Measurements from ENCODE around the gene RNASE12. TPM values are rescaled to one million over a fixed set of nuclear protein-coding genes. Genes with fewer than 3 reads are reported as not detected.
A peak's percentile ranks its signal among the peaks of the same experiment; 100 is the strongest.
"Not testable (repeated sequence)": the region's sequence is repeated elsewhere in the genome, so short reads cannot be mapped to it uniquely, and the experiment has no call there.

Gene RNASE12
- total and polyA plus RNA-seq, 8 donors = not detected

- 26 to 50% (median 42%) methylated on average over 2 of the region's 2 CpGs for WGBS, 5 donors
- H3K4me3 ChIP-seq = no peak overlapping the region
- H3K27ac ChIP-seq = no peak overlapping the region
- TF ChIP-seq CTCF (IDR thresholded peaks at IDR 0.05) = no peak
- TF ChIP-seq POLR2AphosphoS5 (IDR thresholded peaks at IDR 0.05) = peak in 1 of 3 donors; percentile 7
- H3K36me3 ChIP-seq = no peaks in the 10 kb centered on the region
- intact Hi-C loops (cut with DNase I; ENCODE audit: low total_unique reads) = no loop called here
- H3K27me3 ChIP-seq = peaks cover 0 to 6% (median 4%) of the 10 kb centered on the region in 3 donors
- peaks cover 0 to 53% (median 36%) of the 10 kb centered on the region in 4 donors for H3K4me1 ChIP-seq
- DNase-seq = no peak
- H3K9me3 ChIP-seq = no peaks in the 10 kb centered on the region
These were observed 29.8 kb upstream of the RNASE12 start for GRCh38 chr14:20620798-20621478.

- not testable (repeated sequence) for DNase-seq
These were observed 28.5 kb upstream of the RNASE12 start for GRCh38 chr14:20619688-20620087.

GRCh38 chr14:20618271-20618749, 27.1 kb upstream of the RNASE12 start:
- Histone ChIP-seq H3K36me3 (no peaks in the 10 kb centered on the region), H3K27ac (no peak overlapping the region), H3K4me1 (peaks cover 0 to 45% (median 32%) of the 10 kb centered on the region in 4 donors), H3K4me3 (no peak overlapping the region), H3K9me3 (no peaks in the 10 kb centered on the region), H3K27me3 (peaks cover 0 to 3% (median 0%) of the 10 kb centered on the region in 3 donors)
- intact Hi-C loops (cut with DNase I; ENCODE audit: low total_unique reads) = loop anchor here (5.0 kb wide), 1 partner anchor 69 kb away; the partner anchor contains the start of gene ANG
- no peak for DNase-seq
- TF ChIP-seq POLR2A (IDR thresholded peaks at IDR 0.05) (no peak), CTCF (IDR thresholded peaks at IDR 0.05) (no peak), POLR2AphosphoS5 (IDR thresholded peaks at IDR 0.05) (no peak), EP300 (IDR thresholded peaks at IDR 0.05) (no peak)
- WGBS, 5 donors = 27 to 44% (median 38%) methylated on average over 4 of the region's 4 CpGs

More at GRCh38 chr14:20619688-20620087, 28.5 kb upstream of the RNASE12 start:
- peaks cover 0 to 45% (median 26%) of the 10 kb centered on the region in 4 donors for H3K4me1 ChIP-seq
- not testable (repeated sequence) for H3K36me3 ChIP-seq, H3K4me3 ChIP-seq, H3K27ac ChIP-seq, H3K27me3 ChIP-seq, H3K9me3 ChIP-seq
- WGBS, 5 donors = 84 to 94% (median 89%) methylated on average over 6 of the region's 6 CpGs
- intact Hi-C loops (cut with DNase I; ENCODE audit: low total_unique reads) = loop anchor here (5.0 kb wide), 1 partner anchor 68 kb away; the partner anchor contains the start of gene ANG

DNA sequence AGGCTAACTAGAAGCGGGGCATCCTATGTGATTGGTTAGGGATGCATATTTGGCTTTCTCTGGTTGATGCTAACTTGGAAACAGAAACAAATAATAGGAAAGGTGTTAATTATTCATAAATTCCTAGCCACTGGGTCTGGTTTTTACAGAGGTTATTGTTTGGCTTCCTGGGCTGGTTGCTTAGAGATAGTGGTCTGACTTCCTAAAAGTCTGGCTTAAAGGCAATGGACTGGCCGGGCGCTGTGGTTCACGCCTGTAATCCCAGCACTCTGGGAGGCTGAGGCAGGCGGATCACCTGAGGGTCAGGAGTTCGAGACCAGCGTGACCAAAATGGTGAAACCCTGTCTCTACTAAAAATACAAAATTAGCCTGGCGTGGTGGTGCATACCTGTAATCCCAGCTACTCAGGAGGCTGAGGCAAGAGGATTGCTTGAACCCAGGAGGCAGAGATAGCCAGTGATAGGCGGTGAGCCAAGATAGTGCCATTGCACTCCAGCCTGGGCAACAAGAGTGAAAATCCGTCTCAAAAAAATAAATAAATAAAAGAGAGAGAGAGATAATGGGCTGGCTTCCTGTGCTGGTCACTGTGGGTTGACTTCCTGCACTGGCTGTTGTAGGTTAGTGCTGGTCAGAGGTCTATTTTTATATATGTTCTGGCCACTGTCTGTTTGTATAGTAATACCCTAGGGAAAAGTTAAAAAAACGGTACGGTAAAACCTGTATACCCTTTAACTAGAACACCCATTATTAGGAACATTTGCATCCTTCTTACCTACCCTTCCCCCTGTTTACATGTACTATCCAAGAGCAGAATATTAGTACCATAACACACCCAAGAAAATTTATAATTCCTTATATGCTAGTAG, 26.2 kb upstream of the RNASE12 start:
- peaks cover 0 to 46% (median 31%) of the 10 kb centered on the region in 4 donors for H3K4me1 ChIP-seq
- TF ChIP-seq CTCF (IDR thresholded peaks at IDR 0.05) (no peak), EP300 (IDR thresholded peaks at IDR 0.05) (no peak), POLR2A (IDR thresholded peaks at IDR 0.05) (no peak), POLR2AphosphoS5 (IDR thresholded peaks at IDR 0.05) (no peak)
- DNase-seq = no peak
- intact Hi-C loops (cut with DNase I; ENCODE audit: low total_unique reads) = loop anchor here (5.0 kb wide), 1 partner anchor 70 kb away; the partner anchor contains the start of gene ANG
- H3K27ac ChIP-seq = no peak overlapping the region
- WGBS, 5 donors = 78 to 84% (median 84%) methylated on average over 10 to 12 of the region's 12 CpGs
- no peaks in the 10 kb centered on the region for H3K36me3 ChIP-seq
- H3K9me3 ChIP-seq = no peaks in the 10 kb centered on the region
- H3K4me3 ChIP-seq = no peak overlapping the region
- no peaks in the 10 kb centered on the region for H3K27me3 ChIP-seq

All from stomach (tissue), 9 donors.